IgD-negative memory B cell (primary cell): Measurements from ENCODE around the gene RGS3. TPM values are rescaled to one million over a fixed set of nuclear protein-coding genes. Genes with fewer than 3 reads are reported as not detected.

Source experiments
- H3K27ac Mint-ChIP-seq, 3 donors: one replicate each; pipeline ENCODE4 v1.8.0; 2020 to 2022; ENCODE audit warnings: mild to moderate bottlenecking in 3 of 3, mixed read lengths in 3 of 3, moderate library complexity in 1 of 3
- H3K27me3 Mint-ChIP-seq: one replicate; pipeline ENCODE4 v1.8.0; 2021; ENCODE audit warnings: mixed read lengths
- H3K36me3 Mint-ChIP-seq: one replicate; pipeline ENCODE4 v1.8.0; 2020; ENCODE audit warnings: mild to moderate bottlenecking, mixed read lengths
- H3K4me1 Mint-ChIP-seq, 3 donors: one replicate each; pipeline ENCODE4 v1.8.0; 2020 to 2022; ENCODE audit warnings: mixed read lengths in 3 of 3, mild to moderate bottlenecking in 1 of 3
- H3K4me3 Mint-ChIP-seq, 4 donors: one replicate each; pipeline ENCODE4 v1.8.0; 2020 to 2022; ENCODE audit warnings: mild to moderate bottlenecking in 4 of 4, mixed read lengths in 4 of 4, moderate library complexity in 3 of 4
- H3K9me3 Mint-ChIP-seq, 3 donors: one replicate each; pipeline ENCODE4 v1.8.0; 2020 to 2021; ENCODE audit warnings: mixed read lengths in 3 of 3, mild to moderate bottlenecking in 1 of 3
- polyA plus RNA-seq: library from polyadenylated mRNA; unstranded; fragments of 300-500 nt; fragmentation: Illumina TruSeq; gene quantifications from one replicate; pipeline ENCODE4 v1.2.3, GENCODE V29; 2021

Gene RGS3
- polyA plus RNA-seq, 1 donor from 2014 or later: 16.2 TPM

DNA sequence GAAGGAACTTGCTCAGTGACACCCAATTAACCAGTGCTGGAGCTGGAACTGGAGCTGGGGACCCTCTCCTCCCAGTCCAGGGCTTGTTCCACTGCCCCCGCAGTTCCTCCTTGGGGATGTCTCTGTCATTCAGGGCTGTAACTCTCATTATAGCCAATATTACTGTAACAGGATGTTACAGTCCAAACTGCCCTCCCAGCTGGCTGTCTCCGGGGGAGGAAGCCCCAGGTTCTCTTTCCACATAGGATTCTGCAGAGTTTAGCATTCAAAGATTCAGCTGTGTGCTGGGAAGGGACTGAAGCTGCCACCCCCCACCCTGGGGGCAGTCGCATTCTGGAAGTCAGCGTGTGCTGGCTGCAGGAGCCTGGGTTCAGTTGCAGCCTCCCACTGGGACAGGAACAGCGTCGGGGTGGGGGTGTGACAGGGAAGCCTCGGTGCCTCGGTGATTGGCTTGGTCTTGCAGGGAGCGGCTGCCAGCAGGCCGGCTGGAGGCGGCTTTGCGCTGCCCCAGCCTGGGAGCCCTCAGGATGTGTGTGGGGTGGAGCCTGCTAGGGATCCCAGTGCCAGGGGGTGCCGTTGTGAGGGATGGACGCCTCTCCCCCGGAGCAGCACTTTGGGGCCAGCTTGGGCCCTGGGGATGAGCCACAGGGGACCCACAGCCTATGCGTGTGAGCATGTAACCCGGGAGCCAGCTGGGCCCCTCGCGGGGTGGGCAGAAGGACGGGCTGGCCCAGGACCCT lies 101.1 kb downstream of the RGS3 start:
- no peaks in the 10 kb centered on the region for H3K36me3 Mint-ChIP-seq
- peak overlapping the region in 1 of 4 donors; percentile 81 for H3K4me3 Mint-ChIP-seq
- H3K9me3 Mint-ChIP-seq: no peaks in the 10 kb centered on the region
- peaks cover 5% of the 10 kb centered on the region for H3K27me3 Mint-ChIP-seq
- H3K4me1 Mint-ChIP-seq: peaks cover 2 to 5% (median 3%) of the 10 kb centered on the region in 3 donors
- H3K27ac Mint-ChIP-seq: no peak overlapping the region

DNA sequence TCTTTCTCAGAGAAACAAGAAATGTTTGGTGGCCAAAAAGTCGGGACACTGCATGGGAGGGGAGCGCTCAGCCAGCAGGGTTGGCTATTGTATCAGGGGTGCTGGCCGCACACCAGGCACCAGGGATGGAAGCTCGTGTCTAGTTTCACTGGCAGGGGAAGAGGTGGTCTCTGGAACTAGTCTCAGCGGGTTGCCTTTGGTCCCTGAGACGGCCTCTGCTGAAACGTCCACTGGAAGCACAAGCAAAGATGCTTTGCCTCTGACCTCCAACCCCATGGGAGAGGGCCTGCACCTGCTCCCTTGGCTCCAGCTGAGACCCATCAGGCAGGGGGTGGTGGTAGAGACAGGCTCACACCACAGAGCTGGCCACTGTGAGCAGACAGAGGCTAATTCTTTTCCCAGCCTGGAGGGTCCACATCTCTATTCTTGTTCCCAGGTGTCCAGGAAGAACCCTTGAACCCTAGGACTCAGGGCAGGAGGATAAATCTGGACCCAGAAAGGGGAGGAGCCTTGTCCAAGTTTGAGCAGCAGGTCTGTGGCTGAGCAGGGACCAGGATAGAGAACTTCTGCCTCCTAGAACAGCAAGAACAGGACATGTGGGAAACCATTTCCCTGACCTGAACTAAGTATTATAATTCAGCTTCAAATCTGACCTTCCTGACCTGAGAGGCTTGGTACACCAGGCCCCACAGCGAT lies 102.6 kb downstream of the RGS3 start:
- Mint-ChIP-seq H3K4me1 (peaks cover 2 to 5% (median 3%) of the 10 kb centered on the region in 3 donors), H3K9me3 (no peaks in the 10 kb centered on the region), H3K36me3 (no peaks in the 10 kb centered on the region), H3K27ac (no peak overlapping the region), H3K27me3 (peaks cover 5% of the 10 kb centered on the region), H3K4me3 (no peak overlapping the region)

DNA sequence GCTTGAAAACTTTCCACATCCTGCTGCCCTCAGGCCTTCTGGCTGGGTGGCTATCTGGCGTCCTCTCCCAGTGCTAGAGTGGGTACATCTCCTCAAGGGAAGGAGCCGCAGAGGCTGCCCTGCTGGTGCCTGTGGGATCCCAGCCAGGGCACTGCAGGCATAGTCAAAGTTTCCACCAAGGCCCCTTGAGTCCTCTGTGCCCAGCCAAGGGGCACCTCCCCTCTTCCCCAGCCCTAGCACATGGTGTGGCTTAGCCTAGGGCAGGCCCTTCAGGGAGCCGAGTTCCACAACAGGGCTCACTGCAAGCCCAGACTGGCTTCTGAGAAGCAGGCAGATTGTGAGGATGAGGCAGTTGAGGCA lies 103.2 kb downstream of the RGS3 start:
- H3K4me3 Mint-ChIP-seq: no peak overlapping the region
- H3K27ac Mint-ChIP-seq: no peak overlapping the region
- no peaks in the 10 kb centered on the region for H3K36me3 Mint-ChIP-seq
- H3K27me3 Mint-ChIP-seq: peaks cover 5% of the 10 kb centered on the region
- no peaks in the 10 kb centered on the region for H3K9me3 Mint-ChIP-seq
- H3K4me1 Mint-ChIP-seq: peaks cover 2 to 5% (median 3%) of the 10 kb centered on the region in 3 donors

DNA sequence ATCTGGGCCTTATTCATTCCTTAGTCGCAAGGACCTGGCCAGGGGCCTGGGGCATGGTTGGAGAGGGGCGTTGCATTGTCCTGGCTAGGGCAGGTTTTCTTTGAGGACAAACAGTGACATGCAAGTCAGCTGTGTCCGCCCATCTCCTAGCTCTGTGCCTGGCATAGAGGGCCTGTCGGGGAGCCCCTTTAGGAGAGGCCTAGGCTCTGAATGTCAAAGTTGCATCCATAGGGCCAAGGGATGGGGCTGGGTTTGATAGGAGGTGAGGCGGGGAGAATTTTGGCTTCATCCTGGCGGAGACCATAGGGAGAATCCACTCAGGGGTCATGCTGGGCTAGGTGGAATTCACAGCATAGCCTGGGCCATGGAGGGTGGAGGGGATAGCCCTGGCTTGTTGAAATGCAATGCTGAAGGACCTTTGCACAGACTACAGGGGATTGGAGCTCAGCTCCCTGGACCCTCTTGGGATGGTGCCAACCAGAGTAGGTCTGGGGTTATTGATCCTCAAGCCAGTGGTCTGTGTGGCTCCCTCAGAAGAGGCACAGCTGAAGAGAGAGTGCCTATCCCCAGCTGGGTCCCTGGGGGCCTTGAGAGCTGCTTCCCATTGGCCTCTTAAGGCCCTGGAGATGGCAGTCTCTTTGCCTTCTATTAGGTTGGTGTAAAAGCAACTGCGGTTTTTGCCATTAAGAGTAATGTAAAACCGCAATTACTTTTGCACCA lies 104.0 kb downstream of the RGS3 start:
- no peak overlapping the region for H3K4me3 Mint-ChIP-seq
- H3K27me3 Mint-ChIP-seq: peaks cover 5% of the 10 kb centered on the region
- H3K36me3 Mint-ChIP-seq: no peaks in the 10 kb centered on the region
- H3K27ac Mint-ChIP-seq: no peak overlapping the region
- no peaks in the 10 kb centered on the region for H3K9me3 Mint-ChIP-seq
- peaks cover 2 to 5% (median 3%) of the 10 kb centered on the region in 3 donors for H3K4me1 Mint-ChIP-seq

DNA sequence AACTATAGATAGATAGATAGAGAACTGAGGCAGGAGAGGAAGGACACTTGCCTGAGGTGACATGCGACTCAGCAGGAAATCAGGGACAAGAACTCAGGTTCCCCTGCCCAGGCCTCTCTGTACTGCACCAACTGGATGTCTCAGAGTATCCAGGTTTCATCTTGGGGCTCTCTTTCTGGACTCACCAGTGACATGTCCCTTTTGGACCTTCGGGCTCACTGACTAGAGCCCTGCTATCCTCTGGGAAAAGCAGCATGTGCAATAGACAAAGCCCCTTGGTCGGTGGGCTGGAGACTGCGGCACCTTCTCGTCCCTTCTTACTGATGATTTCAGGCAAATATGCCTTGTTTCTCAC lies 104.5 kb downstream of the RGS3 start:
- H3K27me3 Mint-ChIP-seq: peaks cover 5% of the 10 kb centered on the region
- peaks cover 2 to 5% (median 3%) of the 10 kb centered on the region in 3 donors for H3K4me1 Mint-ChIP-seq
- H3K4me3 Mint-ChIP-seq: no peak overlapping the region
- H3K27ac Mint-ChIP-seq: no peak overlapping the region
- no peaks in the 10 kb centered on the region for H3K9me3 Mint-ChIP-seq
- no peaks in the 10 kb centered on the region for H3K36me3 Mint-ChIP-seq

DNA sequence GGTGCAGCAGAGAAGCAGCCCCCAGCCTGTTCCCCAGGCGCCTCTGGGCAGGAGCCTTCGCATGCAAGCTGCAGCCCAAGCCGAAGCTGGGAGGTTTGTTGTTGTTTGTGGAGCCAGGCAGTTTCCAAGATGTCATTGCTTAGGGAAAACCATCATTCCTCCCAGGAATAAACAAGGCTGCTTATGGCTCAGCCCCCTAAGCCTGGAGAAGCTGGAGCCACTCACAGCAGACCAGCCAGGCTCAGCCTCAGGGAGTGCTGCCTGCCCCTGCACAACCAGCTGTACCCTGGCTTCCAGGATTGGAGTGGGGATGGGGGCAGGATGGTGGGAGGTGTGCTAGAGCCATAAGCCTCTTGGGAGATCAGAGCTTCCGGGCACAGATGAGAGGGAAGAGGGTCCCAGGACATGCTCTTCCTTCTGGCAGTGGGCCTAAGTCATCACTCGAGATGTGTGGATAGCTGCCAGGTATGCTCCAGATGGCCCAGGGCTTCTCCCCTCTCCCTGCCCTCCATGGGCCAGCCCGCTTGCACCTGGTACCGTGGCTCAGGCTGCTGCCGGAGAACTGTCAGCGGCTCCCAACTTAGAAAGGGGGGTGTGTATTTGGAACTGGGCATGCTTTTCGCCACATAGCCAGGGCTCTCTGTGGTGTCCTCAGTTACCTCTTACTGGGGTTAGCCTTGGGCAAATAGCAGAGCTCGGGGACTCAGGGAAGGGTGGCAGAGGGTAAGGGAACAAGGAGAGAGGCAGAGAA lies 105.2 kb downstream of the RGS3 start:
- H3K27me3 Mint-ChIP-seq: peaks cover 5% of the 10 kb centered on the region
- peaks cover 2 to 5% (median 3%) of the 10 kb centered on the region in 3 donors for H3K4me1 Mint-ChIP-seq
- H3K4me3 Mint-ChIP-seq: peak overlapping the region in 1 of 4 donors; percentile 44
- H3K36me3 Mint-ChIP-seq: no peaks in the 10 kb centered on the region
- no peaks in the 10 kb centered on the region for H3K9me3 Mint-ChIP-seq
- H3K27ac Mint-ChIP-seq: no peak overlapping the region

DNA sequence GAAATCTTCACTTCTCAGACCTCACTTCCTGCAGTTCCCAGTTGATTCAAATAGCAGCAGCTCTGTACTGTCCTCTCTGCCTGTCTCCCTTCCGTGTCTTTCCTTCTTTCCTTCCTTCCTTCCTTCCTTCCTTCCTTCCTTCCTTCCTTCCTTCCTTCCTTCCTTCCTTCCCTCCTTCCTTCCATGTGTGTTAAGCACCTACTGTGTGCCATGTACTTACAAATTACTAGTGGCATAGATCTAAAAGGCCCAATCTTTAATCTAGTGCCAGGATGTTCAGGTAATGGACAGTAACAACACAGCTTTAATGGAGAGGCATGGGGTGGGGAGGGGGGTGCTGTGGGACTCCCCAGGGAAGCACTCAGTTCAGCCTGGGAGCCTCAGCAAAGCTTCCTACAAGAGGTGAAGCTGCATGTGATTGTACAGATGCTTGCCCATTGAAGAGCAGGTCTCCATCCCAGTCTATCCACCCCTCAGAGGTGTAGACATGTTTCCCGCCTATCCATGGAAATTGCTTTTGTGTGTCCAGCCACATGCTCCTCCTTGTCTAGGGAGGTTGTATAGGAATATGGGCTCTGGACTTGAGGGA lies 106.0 kb downstream of the RGS3 start:
- peak overlapping the region in 1 of 4 donors; percentile 44 for H3K4me3 Mint-ChIP-seq
- peaks cover 5% of the 10 kb centered on the region for H3K27me3 Mint-ChIP-seq
- no peak overlapping the region for H3K27ac Mint-ChIP-seq
- H3K36me3 Mint-ChIP-seq: no peaks in the 10 kb centered on the region
- no peaks in the 10 kb centered on the region for H3K9me3 Mint-ChIP-seq
- H3K4me1 Mint-ChIP-seq: peaks cover 2 to 5% (median 3%) of the 10 kb centered on the region in 3 donors

DNA sequence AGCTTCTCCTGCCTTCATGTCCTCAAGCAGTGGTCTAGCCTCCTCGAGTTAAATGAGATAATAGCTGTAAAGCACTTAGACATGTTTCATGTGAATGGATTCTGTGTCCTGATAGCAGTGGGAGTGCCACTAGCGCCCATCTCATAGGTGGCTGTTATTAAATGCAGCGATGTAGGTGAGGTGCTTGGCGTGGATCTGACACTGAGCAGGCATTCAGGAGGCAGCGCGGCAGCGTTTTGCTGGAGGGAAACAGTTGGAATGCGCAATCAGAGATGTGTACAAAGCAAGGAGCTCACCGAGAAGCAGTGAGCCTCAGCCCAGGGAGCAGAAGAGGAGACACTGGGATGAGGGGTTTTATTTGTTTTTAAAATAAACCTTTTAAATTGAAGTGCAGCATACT lies 106.6 kb downstream of the RGS3 start:
- Mint-ChIP-seq H3K4me1 (peaks cover 2 to 3% (median 3%) of the 10 kb centered on the region in 3 donors), H3K4me3 (no peak overlapping the region), H3K27me3 (peaks cover 1% of the 10 kb centered on the region), H3K9me3 (no peaks in the 10 kb centered on the region), H3K36me3 (no peaks in the 10 kb centered on the region), H3K27ac (no peak overlapping the region)

DNA sequence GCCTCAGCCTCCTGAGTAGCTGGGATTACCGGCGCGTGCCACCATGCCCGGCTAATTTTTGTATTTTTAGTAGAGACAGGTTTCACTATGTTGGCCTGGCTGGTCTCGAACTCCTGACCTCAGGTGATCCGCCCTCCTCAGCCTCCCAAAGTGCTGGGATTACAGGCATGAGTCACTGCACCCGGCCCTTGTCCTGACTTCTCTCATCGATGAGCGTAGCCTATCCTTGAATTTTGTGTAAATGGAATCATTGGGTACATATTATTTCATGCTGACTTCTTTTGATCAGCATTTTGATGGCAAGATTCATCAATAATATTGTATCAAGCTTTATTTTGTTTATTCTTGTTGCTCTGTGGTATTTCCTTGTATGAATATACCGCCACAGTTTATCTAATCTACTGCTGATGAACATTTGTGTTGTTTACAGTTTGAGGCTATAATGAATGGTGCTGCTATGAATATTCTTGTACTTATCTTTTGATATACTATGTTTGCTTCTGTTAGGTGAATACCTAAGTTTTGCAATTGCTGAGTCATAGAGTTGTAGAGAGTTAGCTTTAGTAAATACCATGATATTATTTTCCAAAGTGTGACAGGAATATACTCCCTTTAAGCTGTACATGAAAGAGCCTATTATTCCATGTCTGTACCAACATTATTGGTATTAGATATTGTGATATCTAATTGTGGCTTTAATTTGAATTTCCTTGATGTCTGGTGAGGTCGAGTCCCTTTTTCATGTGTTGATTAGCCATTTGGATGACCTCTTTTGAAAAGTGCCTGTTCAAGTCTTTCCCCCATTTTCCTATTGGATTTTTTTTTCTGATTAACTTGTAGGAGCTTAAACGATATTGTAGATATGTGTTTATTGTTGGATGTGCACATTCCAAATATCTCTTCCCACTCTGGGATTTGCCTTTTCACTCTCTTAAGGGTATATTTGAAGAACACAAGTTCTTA lies 107.5 kb downstream of the RGS3 start:
- no peak overlapping the region for H3K27ac Mint-ChIP-seq
- H3K36me3 Mint-ChIP-seq: no peaks in the 10 kb centered on the region
- H3K4me3 Mint-ChIP-seq: no peak overlapping the region
- peaks cover 6 to 9% (median 8%) of the 10 kb centered on the region in 3 donors for H3K4me1 Mint-ChIP-seq
- no peaks in the 10 kb centered on the region for H3K9me3 Mint-ChIP-seq
- H3K27me3 Mint-ChIP-seq: no peaks in the 10 kb centered on the region

DNA sequence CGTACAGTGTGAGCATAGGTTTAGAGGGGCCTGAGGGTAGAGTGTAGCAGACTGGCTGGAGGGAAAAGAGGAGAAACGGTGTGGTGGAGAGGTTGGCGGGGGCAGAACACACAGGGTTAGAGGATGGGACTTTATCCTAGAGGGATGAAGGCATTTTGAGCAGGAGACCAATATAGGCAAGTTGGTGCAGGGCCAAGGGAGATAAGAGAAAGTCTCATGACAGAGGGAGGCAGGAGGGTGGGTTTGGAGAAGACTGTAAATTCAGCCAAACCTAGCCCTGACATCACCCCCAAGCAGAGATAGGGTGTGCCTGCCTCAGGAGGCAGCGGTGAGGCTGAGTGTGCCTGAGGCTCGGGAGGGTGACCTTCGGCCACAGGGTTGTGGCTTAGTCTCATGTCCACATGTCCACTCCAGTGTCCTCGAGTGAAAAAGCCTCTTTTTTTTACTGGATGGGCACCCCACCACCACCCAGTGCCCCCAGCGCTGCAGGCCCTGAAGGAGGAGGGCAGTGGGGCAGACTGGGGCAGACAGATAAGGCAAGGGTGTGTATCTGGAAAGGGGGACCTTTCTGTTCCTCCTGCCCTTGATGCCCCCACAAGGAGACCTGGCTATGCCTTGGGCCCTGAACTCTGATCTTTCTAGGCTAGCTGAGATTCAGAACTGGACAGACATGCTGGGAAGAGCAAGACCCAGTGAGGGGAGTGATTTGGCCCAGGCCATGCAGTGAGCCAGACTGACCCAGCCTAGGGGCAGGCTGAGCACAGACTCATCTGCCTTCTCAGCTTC lies 108.7 kb downstream of the RGS3 start:
- H3K27ac Mint-ChIP-seq: no peak overlapping the region
- no peaks in the 10 kb centered on the region for H3K9me3 Mint-ChIP-seq
- H3K4me3 Mint-ChIP-seq: no peak overlapping the region
- H3K36me3 Mint-ChIP-seq: no peaks in the 10 kb centered on the region
- H3K4me1 Mint-ChIP-seq: peaks cover 6 to 14% (median 10%) of the 10 kb centered on the region in 3 donors
- H3K27me3 Mint-ChIP-seq: no peaks in the 10 kb centered on the region

DNA sequence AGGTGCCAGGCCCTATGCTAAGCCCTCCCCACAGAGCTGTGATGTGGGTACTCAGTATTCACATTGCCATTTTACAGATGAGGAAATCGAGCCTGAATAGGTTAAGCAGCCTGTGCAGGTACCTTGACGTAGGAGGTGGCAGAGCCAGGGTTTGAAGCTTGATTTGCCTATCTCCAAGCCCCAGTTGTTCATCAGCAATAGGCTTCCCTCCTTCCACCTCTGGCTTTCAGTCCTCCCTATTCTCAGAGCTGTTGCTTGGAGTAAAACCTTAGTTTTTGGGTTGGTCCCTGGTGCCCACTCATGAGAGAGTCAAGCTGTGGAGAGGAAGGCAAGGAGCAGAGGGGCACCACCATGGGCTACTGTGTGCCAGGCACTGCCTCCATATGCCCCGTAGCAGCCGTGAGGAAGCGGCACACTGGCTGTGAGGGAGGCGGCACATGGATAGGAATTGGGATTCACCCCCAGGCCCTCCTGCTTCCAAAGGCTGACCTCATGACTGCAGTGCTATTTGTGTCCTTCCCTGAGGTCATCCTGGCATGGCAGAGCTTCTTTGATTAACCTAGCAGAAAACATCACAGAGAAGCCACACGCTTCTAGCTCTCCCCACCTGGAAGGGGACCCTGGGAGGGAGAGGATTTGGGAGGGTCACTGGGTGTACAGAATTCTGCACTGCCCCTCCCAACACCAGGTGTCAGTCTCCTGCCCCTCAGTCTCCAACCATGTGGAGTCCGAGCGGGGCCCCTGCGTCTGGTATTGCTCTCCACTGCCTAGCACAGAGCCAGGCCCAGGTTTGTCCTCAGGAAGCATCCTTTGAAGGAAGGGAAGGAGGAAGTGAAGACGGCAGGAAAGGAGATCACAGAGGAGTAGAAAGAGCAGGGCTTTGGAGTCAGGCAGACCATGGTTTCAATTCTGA lies 109.8 kb downstream of the RGS3 start:
- Mint-ChIP-seq H3K27ac (no peak overlapping the region), H3K27me3 (no peaks in the 10 kb centered on the region), H3K36me3 (no peaks in the 10 kb centered on the region), H3K4me3 (no peak overlapping the region), H3K9me3 (no peaks in the 10 kb centered on the region), H3K4me1 (peaks cover 13 to 20% (median 18%) of the 10 kb centered on the region in 3 donors)

DNA sequence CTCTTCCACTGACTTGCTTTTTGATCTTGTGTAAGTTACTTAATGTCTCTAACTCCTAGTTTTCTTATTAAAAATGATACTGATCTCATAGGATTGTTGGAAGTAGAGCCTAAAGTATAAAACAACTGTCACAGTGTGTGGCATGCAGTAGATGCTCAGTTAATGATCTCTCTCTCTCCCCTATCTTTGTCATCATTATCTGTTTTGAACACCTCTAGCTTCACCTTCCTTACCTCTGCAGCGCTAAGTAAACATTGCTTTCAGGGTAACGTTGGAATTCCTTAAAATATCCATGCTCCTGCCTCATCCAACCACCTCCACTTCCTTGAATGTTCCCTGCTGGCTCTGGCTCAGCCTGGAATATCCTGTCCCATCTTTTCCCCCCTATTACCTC lies 110.4 kb downstream of the RGS3 start:
- no peaks in the 10 kb centered on the region for H3K27me3 Mint-ChIP-seq
- no peaks in the 10 kb centered on the region for H3K9me3 Mint-ChIP-seq
- no peak overlapping the region for H3K27ac Mint-ChIP-seq
- no peak overlapping the region for H3K4me3 Mint-ChIP-seq
- H3K4me1 Mint-ChIP-seq: peaks cover 19 to 25% (median 21%) of the 10 kb centered on the region in 3 donors
- H3K36me3 Mint-ChIP-seq: no peaks in the 10 kb centered on the region
